Bronchial epithelial cell (primary cell): ENCODE results near the gene CCDC88C. TPM values are rescaled to one million over a fixed set of nuclear protein-coding genes. Genes with fewer than 3 reads are reported as not detected.

Experiments
- DNase-seq: peaks from one replicate; pipeline ENCODE4 v3.0.0-alpha.2; 2010; ENCODE audit warnings: low read depth
- FAIRE-seq: peaks from 2 replicates; lab custom pipeline; 2011; peaks lifted over from hg19 to GRCh38; lab: Jason Lieb, UNC
- H3K27me3 ChIP-seq: 2 replicates; pipeline ENCODE4 v1.5.1; 2011; ENCODE audit warnings: low read length; ENCODE audit not compliant: control insufficient read depth, insufficient read depth
- H3K36me3 ChIP-seq: 2 replicates; pipeline ENCODE4 v1.5.1; 2011; ENCODE audit warnings: low read length; ENCODE audit not compliant: control insufficient read depth, insufficient read depth
- H3K4me3 ChIP-seq: 2 replicates; pipeline ENCODE4 v1.5.1; 2011; ENCODE audit warnings: mild to moderate bottlenecking, low read depth, low read length, control low read depth
- total RNA-seq: library from RNA; depleted of rRNA; stranded (reverse); fragments of >200 nt; gene quantifications from 2 replicates; pipeline ENCODE4 v1.2.1, GENCODE V29; 2014
- TF ChIP-seq, protein P1 (sequence below): IDR thresholded peaks from 2 replicates; pipeline ENCODE4 v1.5.1; 2011; ENCODE audit warnings: mild to moderate bottlenecking, moderate library complexity, low read length, control low read depth, inconsistent platforms; ENCODE audit not compliant: insufficient read depth, severe bottlenecking

Gene CCDC88C
- total RNA-seq, 1 donor from 2014 or later, result 21.3 TPM

DNA sequence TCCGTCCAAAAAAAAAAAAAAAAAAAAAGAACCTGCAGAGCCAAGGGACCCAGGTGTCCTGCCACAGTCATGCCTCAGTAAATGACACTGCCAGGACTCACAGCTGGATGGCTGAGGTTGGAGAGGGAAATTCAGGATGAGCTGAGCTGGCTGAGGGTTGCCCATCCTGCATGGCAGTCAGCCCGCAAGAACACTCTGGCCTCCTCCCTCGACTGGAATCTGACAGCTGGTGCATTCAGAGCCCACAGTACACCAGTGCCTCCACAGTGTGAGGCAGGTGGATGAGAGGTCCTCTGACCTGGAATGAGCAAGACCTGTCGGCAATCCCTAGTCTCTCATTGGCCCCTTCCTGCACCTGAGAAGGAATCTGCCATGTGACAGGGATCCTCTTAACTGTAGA, 98.7 kb downstream of the CCDC88C start:
- Histone ChIP-seq H3K36me3 (peaks cover 14% of the 10 kb centered on the region), H3K27me3 (no peaks in the 10 kb centered on the region), H3K4me3 (no peak overlapping the region)
- TF ChIP-seq, protein P1, sequence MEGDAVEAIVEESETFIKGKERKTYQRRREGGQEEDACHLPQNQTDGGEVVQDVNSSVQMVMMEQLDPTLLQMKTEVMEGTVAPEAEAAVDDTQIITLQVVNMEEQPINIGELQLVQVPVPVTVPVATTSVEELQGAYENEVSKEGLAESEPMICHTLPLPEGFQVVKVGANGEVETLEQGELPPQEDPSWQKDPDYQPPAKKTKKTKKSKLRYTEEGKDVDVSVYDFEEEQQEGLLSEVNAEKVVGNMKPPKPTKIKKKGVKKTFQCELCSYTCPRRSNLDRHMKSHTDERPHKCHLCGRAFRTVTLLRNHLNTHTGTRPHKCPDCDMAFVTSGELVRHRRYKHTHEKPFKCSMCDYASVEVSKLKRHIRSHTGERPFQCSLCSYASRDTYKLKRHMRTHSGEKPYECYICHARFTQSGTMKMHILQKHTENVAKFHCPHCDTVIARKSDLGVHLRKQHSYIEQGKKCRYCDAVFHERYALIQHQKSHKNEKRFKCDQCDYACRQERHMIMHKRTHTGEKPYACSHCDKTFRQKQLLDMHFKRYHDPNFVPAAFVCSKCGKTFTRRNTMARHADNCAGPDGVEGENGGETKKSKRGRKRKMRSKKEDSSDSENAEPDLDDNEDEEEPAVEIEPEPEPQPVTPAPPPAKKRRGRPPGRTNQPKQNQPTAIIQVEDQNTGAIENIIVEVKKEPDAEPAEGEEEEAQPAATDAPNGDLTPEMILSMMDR, result no peak
- DNase-seq, result no peak
- no peak for FAIRE-seq

DNA sequence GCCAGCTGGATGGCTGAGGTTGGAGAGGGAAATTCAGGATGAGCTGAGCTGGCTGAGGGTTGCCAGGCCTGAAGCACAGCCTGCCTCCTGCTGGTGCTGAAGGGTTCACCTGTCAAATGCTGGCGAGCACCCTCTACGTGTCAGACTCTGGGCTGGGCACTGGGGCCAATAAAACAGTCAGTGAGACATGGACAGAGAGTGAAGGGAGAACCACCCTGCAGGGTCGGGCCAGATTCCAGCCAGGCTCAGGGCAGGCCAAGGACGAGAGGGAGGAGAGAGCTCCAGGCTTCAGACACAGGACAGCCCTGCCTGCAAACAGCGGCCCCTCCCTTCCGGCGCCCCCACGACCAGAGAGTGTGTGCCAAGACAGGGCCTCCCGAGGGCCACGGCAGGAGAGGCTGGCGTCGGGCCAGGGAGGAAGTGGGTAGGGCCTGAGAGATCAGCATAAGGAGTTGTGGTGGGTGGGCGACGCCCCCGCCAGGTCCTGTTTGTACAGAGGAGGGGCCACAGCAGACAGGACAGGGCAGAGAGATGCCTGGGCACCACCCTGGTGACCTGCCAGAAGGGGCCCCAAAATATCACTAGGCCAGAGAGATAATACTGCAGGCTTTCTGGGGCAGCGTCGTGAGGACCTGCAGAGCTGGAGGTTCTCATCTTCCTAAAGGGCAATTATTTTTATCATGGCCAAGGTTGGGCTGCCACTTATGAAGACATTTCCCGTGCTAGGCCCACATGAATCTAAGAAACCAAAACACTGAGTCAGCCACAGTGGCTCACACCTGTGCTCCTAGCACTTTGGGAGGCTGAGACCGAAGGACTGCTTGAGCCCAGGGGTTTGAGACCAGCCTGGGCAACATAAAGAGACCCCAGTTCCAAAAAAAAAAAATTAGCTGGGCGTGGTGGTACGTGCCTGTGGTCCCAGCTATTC, 100.0 kb downstream of the CCDC88C start:
- H3K27me3 ChIP-seq, result no peaks in the 10 kb centered on the region
- TF ChIP-seq, protein P1, result peak; percentile 58
- DNase-seq (peak; percentile 65), FAIRE-seq (peak; percentile 7)
- peaks cover 18% of the 10 kb centered on the region for H3K36me3 ChIP-seq
- no peak overlapping the region for H3K4me3 ChIP-seq

DNA sequence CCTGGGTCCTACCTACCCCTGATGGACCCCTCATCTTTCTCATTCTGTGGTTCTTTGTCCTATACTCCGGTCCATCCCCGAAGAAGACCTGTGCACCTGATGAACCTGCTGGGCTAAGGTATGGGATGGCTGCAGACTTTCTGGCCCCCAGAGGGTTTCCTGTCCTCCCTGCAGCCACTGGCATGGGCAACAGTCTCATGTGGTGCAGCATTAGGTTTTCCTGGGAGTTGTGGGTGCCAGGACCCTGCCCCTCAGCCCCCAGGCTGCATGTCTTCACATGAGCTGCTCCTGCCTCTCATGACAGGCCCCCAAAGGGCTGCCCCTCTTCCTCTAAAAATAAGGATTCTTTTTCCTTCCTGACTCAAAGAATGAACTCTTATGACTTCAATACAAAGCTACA, 100.9 kb downstream of the CCDC88C start:
- Histone ChIP-seq H3K36me3 (peaks cover 18% of the 10 kb centered on the region), H3K27me3 (no peaks in the 10 kb centered on the region), H3K4me3 (no peak overlapping the region)
- TF ChIP-seq, protein P1, result no peak
- DNase-seq (no peak), FAIRE-seq (no peak)

DNA sequence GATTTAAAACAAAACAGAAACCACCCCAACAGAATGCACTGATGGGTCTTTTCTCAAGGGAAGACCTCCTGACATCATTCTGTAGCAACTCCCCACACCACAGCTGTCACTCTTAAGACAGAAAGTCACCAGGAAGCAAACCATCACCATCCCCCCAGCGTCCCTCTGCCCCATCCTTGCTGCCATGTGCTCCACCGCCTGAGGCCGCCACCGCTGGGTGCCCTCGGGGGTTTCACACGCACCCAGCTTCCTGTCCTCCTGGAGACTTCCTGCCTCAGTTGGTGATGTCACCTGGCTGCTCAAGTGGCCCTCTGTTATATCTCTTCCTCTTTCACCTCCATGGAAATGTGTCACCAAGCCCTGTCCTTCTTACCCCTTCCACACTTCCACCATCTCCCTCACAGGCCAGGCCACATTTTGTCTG, 101.8 kb downstream of the CCDC88C start:
- peaks cover 19% of the 10 kb centered on the region for H3K36me3 ChIP-seq
- no peak overlapping the region for H3K4me3 ChIP-seq
- DNase-seq, result no peak
- H3K27me3 ChIP-seq, result no peaks in the 10 kb centered on the region
- TF ChIP-seq, protein P1, result no peak
- no peak for FAIRE-seq

DNA sequence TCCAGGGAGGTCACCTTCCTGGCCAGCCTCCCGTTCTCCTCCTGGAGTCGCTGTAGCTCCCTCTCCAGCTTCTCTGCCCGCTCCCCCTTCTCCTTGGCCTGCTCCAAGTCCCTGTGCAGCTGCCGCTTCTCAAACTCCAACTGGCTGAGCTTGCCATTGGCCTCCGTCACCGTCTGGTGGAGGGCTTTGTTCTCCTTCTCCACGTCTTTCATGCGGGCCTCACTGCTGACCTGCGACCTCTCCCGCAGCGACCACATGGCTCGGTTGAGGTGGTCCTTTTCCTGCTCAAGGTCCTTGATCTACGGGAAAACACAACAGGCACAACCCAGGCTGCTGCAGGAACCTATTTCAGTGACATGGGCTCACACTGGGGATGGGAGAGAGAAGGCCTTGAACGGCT, 103.8 kb downstream of the CCDC88C start:
- Histone ChIP-seq H3K4me3 (no peak overlapping the region), H3K36me3 (peaks cover 20% of the 10 kb centered on the region), H3K27me3 (no peaks in the 10 kb centered on the region)
- TF ChIP-seq, protein P1, result no peak
- DNase-seq (no peak), FAIRE-seq (no peak)
